Epithelial cell of esophagus (primary cell): ENCODE measurements around the gene ADCY10.
A peak's percentile ranks its signal among the peaks of the same experiment; 100 is the strongest.
"Not testable (repeated sequence)": the region's sequence is repeated elsewhere in the genome, so short reads cannot be mapped to it uniquely, and the experiment has no call there.

ENCODE experiments used
- DNase-seq: peaks from one replicate; pipeline ENCODE4 v3.0.0; 2010; ENCODE audit warnings: low read depth
- H3K4me3 ChIP-seq: 2 replicates; pipeline ENCODE4 v1.5.1; 2011; ENCODE audit warnings: mild to moderate bottlenecking, low read length, control low read depth
- CTCF ChIP-seq: IDR thresholded peaks from 2 replicates; pipeline ENCODE4 v1.5.1; 2011; ENCODE audit warnings: low read depth, mild to moderate bottlenecking, low read length, control low read depth, inconsistent platforms; ENCODE audit not compliant: insufficient read depth; ENCODE audit errors: missing control alignments

Gene ADCY10

GRCh38 chr1:167881786-167882185 is 32.1 kb downstream of the ADCY10 start:
- no peak for TF ChIP-seq CTCF
- DNase-seq = peak; percentile 76
- H3K4me3 ChIP-seq = no peak overlapping the region

DNA sequence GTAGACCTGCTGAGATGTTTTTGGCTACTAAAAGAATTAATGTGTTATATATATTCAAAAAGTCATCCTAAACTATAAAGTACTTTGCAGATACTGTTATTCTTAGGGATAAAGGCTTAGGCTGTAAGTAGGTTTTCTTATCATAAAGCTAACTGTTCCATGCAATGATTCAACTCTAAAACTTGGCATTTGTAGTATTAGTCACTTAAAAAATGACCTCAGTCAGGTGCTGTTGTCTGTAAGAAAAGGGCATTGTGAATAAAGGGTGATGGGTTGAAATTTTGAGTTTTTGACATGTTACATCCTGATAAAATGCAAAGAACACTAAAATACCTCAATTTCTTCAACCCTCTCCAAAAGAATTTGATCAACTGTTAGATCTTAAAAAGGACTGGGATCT is 32.9 kb downstream of the ADCY10 start:
- TF ChIP-seq CTCF = no peak
- no peak overlapping the region for H3K4me3 ChIP-seq
- DNase-seq = peak; percentile 47

DNA sequence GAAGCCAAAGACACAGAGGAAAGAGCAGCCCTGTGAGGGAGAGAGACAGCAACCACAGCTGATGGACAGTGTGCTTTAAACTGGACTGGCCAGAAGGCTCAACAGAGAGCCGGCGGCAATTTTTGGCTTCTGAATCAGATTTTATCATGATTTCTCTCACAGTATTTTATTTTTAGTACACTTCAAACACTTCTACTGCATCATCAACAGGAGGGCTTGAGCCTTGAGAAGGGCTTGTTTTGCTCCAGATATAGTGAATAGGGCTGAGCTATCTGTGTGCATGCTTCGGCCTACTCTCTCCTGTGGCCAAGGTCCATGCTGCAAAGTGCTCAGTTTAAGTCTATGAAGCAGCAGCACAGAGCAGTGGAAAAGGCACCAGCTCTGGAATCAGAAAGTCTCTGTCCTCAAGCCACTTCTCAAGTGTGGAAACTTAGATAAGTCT is 33.3 kb downstream of the ADCY10 start:
- no peak for DNase-seq
- TF ChIP-seq CTCF = no peak
- H3K4me3 ChIP-seq = no peak overlapping the region

DNA sequence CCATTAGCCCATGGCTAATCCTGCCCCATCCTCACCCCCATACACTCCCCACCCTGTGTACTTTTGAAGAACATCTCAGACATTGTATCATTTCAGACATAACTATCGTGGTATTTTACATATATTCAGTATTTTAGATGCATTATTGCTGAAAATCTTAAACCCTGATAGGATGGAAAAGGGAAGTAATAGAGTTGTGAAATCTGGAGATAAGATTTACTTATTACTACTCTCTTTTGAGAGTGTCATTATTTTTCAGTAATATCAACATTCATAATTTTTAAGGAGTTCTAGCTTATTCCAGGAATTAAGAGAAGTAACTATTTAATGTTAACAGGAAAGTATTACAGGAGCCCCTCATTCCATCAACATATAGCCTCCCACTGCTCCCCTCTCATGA is 34.4 kb downstream of the ADCY10 start:
- H3K4me3 ChIP-seq = no peak overlapping the region
- DNase-seq = no peak
- no peak for TF ChIP-seq CTCF

GRCh38 chr1:167878372-167879160 is 35.4 kb downstream of the ADCY10 start:
- H3K4me3 ChIP-seq = no peak overlapping the region
- TF ChIP-seq CTCF = no peak
- no peak for DNase-seq

GRCh38 chr1:167876597-167877175 is 37.2 kb downstream of the ADCY10 start:
- DNase-seq = no peak
- H3K4me3 ChIP-seq = no peak overlapping the region
- no peak for TF ChIP-seq CTCF

- H3K4me3 ChIP-seq = no peak overlapping the region
- DNase-seq = no peak
- TF ChIP-seq CTCF = no peak
Measured at GRCh38 chr1:167871331-167871730, 42.6 kb downstream of the ADCY10 start.

DNA sequence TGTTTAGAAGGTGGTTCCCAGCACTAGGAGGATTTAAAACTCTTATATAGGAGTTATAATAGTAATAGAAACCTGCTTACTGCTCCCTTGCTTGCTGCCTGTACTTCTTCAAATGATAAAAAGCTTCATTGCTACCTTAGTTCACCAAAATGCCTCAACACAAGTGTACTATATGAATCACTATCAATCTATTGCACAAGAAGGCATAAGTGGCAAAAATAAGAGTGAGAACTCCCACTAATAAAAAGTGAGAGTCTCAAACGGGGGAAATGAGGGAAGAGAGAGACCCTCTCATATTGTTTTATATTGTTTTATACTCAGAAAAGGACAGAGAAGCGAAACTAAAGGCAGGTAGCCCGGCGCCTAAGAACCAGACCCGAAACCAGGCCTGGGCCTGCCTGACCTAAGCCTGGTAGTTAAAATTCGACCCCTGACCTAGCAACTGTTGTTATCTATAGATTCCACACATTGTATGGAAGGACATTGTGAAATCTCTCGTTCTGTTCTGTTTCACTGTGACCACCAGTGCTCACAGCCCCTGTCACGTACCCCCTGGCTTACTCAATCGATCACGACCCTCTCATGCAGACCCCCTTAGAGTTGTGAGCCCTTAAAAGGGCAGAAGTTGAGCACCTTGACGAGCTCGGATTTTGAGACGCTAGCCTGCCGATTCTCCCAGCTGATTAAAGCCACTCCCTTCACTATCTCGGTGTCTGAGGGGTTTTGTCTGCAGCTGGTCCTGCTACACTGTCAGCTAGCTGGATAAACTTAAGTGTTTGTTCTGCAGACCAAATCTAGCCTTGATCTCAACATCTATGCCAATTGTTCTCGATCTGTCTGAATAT is 44.6 kb downstream of the ADCY10 start:
- DNase-seq = not testable (repeated sequence)

GRCh38 chr1:167866739-167867414 is 47.1 kb downstream of the ADCY10 start:
- not testable (repeated sequence) for DNase-seq, H3K4me3 ChIP-seq

More for the DNA sequence above, 44.6 kb downstream of the ADCY10 start:
- H3K4me3 ChIP-seq = not testable (repeated sequence)

GRCh38 chr1:167866326-167866725 is 47.6 kb downstream of the ADCY10 start:
- H3K4me3 ChIP-seq = not testable (repeated sequence)

More at GRCh38 chr1:167866326-167866725, 47.6 kb downstream of the ADCY10 start:
- DNase-seq = not testable (repeated sequence)
